Measurements from ENCODE around the gene C12orf76. TPM values are rescaled to one million over a fixed set of nuclear protein-coding genes. Genes with fewer than 3 reads are reported as not detected.

Gene C12orf76
- total and polyA plus RNA-seq, 2 donors (not counting 1 experiment from before 2014, with no cell fraction given), result 21.5 to 28.5 TPM

GRCh38 chr12:110047297-110047940, 903 bp downstream of the C12orf76 start:
- Mint-ChIP-seq H3K4me3 (peak overlapping the region; percentile 91), H3K27ac (peak overlapping the region; percentile 98), H3K27me3 (no peaks in the 10 kb centered on the region), H3K9me3 (ENCODE audit: insufficient read depth) (no peaks in the 10 kb centered on the region), H3K4me1 (peaks cover 51% of the 10 kb centered on the region)
- ATAC-seq (ENCODE audit: low read depth), result no peak
- CTCF ChIA-PET, result interaction anchor here (1.2 kb wide), 1 partner anchor 35 kb away, joined by 3 read pairs; no protein-coding TSS in a partner anchor
- Histone ChIP-seq H3K4me3 (ENCODE audit: control extremely low read depth in 1 of 5, extremely low read depth in 1 of 5, insufficient read depth in 1 of 5, low read depth in 2 of 5, low read length in 4 of 5) (peak overlapping the region; percentile 66 to 95 (median 74)), H3K27ac (ENCODE audit: low read length in 2 of 2) (peak overlapping the region in 1 of 2 donors; percentile 86), H3K4me2 (replicated peaks; ENCODE audit: low read depth, low read length, poor library complexity, severe bottlenecking) (peak overlapping the region; percentile 64), H3K9ac (ENCODE audit: low read length) (peak overlapping the region; percentile 59), H3K36me3 (replicated peaks in 1 of 2; ENCODE audit: control extremely low read depth in 1 of 2, control insufficient read depth in 1 of 2, extremely low read depth in 1 of 2, insufficient read depth in 2 of 2, low read length in 1 of 2) (peaks cover 0 to 8% of the 10 kb centered on the region in 2 experiments), H3K4me1 (ENCODE audit: control insufficient read depth in 2 of 2, insufficient read depth in 2 of 2, low read length in 2 of 2) (peaks cover 23 to 50% of the 10 kb centered on the region in 2 donors), H4K20me1 (ENCODE audit: control insufficient read depth, insufficient read depth, low read length, poor library complexity, severe bottlenecking) (no peaks in the 10 kb centered on the region), H3K27me3 (replicated peaks in 1 of 4; ENCODE audit: control extremely low read depth in 1 of 4, control insufficient read depth in 3 of 4, insufficient read depth in 4 of 4, low read length in 3 of 4) (no peaks in the 10 kb centered on the region), H3K9me3 (ENCODE audit: control extremely low read depth in 1 of 3, control insufficient read depth in 2 of 3, insufficient read depth in 1 of 3, low read length in 2 of 3) (no peaks in the 10 kb centered on the region), H2AFZ (ENCODE audit: insufficient read depth, low read depth, low read length, poor library complexity, severe bottlenecking) (no peak overlapping the region), H3K79me2 (ENCODE audit: control insufficient read depth, insufficient read depth, low read length) (peaks cover 58% of the 10 kb centered on the region)
- TF ChIP-seq EZH2 (IDR thresholded peaks at IDR 0.05; ENCODE audit: borderline replicate concordance, insufficient read depth, low read depth, low read length, poor library complexity, severe bottlenecking) (no peak), CTCF (IDR thresholded peaks at IDR 0.05) (no peak)
- 86% methylated on average over 14 of the region's 14 CpGs for WGBS (ENCODE audit: insufficient coverage)
- no peak for DNase-seq
- POLR2A ChIA-PET, result interaction anchor here (0.6 to 0.7 kb wide), 2 partner anchors 77 to 171 kb away, joined by 3 to 6 read pairs; partner anchors contain the start of gene IFT81
- intact Hi-C loops (cut with micrococcal nuclease), result loop anchor here (10.0 kb wide), 1 partner anchor 163 kb away; the partner anchor contains the start of gene GLTP

All from B cell (primary cell).